Brain microvascular endothelial cell (primary cell): ENCODE measurements around the gene MORN5.
A peak's percentile ranks its signal among the peaks of the same experiment; 100 is the strongest.

ENCODE experiments used
- DNase-seq: peaks from one replicate; pipeline ENCODE4 v3.0.0-alpha.2; 2020
- H3K27ac ChIP-seq: fragments of 250-450 bp; sonication (Bioruptor Pico); 2 replicates; pipeline ENCODE4 v1.5.1; 2020; ENCODE audit warnings: mild to moderate bottlenecking, moderate library complexity
- H3K27me3 ChIP-seq: fragments of 250-450 bp; sonication (Bioruptor Pico); replicated peaks from 2 replicates; pipeline ENCODE4 v1.5.1; 2020; ENCODE audit warnings: mild to moderate bottlenecking
- H3K36me3 ChIP-seq: fragments of 250-450 bp; sonication (Bioruptor Pico); replicated peaks from 2 replicates; pipeline ENCODE4 v1.5.1; 2020; ENCODE audit warnings: mild to moderate bottlenecking
- H3K4me3 ChIP-seq: 2 replicates; pipeline ENCODE4 v1.5.1; 2011; ENCODE audit warnings: low read depth, mild to moderate bottlenecking, control low read depth, low read length, moderate library complexity
- CTCF ChIP-seq: IDR thresholded peaks from 2 replicates; pipeline ENCODE4 v1.5.1; 2011; ENCODE audit warnings: low read depth, mild to moderate bottlenecking, moderate library complexity, low read length, control low read depth, inconsistent platforms; ENCODE audit errors: missing control alignments
- in situ Hi-C: cut with HindIII; loops from 2 replicates; pipeline ENCODE4 v1.10.0; 2017; ENCODE audit warnings: low sequenced_read_pairs, low pct_ligation_motif_present

The MORN5 gene

GRCh38 chr9:122159026-122159924 lies at the start of gene MORN5, which contains the start of gene NDUFA8:
Gene MORN5, plus strand, starts transcription at chr9:122159908. Its CDS starts 65 bp downstream, at chr9:122159973.
Gene NDUFA8, minus strand, starts transcription at chr9:122159779. Its CDS starts 102 bp downstream, at chr9:122159677.
- in situ Hi-C loops, result no loop called here
- H3K36me3 ChIP-seq, result no peaks in the 10 kb centered on the region
- H3K27me3 ChIP-seq, result no peaks in the 10 kb centered on the region
- DNase-seq, result peak; percentile 97
- H3K4me3 ChIP-seq, result peak within 1 kb of the TSS; percentile 93
- peak; percentile 13 for TF ChIP-seq CTCF
- H3K27ac ChIP-seq, result peak within 1 kb of the TSS; percentile 62

DNA sequence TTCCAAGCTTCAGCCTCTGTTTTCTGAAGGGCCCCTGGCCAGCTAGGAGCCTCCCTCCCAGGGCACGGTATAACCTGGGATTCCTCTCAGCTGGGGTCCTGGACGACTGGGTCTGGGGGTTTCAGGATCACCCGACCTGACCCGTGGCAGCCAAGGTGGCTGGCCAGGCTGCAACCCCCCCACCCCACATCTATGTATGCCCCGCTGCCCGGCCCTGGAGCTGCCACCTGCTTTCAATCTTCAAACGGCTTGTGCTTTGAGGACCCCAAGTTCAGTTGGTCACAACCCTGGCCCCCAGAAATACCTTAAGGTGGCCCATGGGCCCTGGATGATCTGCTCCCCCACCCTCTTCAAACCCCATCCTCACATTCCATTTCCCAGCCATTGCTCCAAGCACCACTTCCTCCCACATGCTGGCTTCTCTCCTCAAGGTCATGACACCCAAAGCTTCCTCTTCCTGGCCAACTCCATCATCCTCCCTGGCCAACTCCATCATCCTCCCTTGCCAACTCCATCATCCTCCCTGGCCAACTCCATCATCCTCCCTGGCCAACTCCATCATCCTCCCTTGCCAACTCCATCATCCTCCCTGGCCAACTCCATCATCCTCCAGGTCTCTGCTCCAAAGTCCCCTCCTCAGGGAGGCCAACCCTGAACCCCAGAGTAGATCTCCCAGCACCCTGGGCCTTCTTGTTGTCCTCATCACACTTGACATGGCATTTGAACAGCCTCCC lies 49.4 kb upstream of the MORN5 start:
- H3K27ac ChIP-seq, result no peak overlapping the region
- H3K4me3 ChIP-seq, result no peak overlapping the region
- DNase-seq, result no peak
- no peaks in the 10 kb centered on the region for H3K27me3 ChIP-seq
- H3K36me3 ChIP-seq, result no peaks in the 10 kb centered on the region
- in situ Hi-C loops, result no loop called here
- TF ChIP-seq CTCF, result no peak

GRCh38 chr9:122111413-122112085 lies 48.2 kb upstream of the MORN5 start:
- Histone ChIP-seq H3K27ac (no peak overlapping the region), H3K27me3 (peaks cover 3% of the 10 kb centered on the region), H3K36me3 (no peaks in the 10 kb centered on the region), H3K4me3 (no peak overlapping the region)
- no peak for DNase-seq
- in situ Hi-C loops, result no loop called here
- TF ChIP-seq CTCF, result no peak

DNA sequence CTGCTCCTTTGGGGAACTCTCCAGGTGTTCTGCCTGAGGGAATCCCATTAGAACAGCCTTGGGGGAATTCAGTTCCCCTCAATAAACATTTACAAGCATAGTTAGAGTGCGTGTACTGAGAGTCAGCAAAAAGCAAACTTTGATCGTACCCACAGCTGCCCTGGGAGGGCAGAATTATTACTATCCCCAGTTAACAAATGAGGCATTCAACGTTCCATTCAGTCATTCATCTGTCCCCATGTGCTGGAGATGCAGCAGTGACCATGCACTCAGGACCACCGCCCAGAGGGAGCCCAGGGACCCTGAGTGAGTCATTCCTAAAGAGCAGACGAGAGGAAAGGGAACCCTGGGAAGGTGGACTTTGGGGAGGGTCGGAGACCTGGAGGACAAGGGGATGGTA lies 47.5 kb upstream of the MORN5 start:
- TF ChIP-seq CTCF, result no peak
- DNase-seq, result no peak
- Histone ChIP-seq H3K36me3 (no peaks in the 10 kb centered on the region), H3K27me3 (peaks cover 3% of the 10 kb centered on the region), H3K27ac (no peak overlapping the region), H3K4me3 (no peak overlapping the region)
- in situ Hi-C loops, result no loop called here

DNA sequence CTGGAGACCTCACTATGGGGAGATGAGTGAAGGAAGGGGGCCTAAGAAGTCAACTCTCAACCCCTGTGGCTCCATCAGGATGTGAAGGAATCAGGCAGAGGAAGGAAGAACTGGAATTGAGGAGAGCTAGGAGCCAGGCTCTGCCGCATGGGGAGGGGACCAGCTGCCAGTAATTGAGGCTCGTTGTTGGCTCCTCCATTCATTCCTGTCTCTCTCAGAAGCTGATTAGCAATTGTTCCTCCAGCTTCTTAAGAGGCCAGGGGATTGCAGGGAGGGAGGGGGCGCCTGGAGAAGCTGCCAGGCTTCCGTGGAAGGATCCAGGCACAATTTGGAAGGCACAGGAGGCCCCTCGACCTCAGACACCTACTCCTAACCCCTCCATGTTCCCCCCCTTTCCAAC lies 46.1 kb upstream of the MORN5 start:
- DNase-seq, result no peak
- Histone ChIP-seq H3K4me3 (no peak overlapping the region), H3K36me3 (no peaks in the 10 kb centered on the region), H3K27ac (no peak overlapping the region), H3K27me3 (peaks cover 3% of the 10 kb centered on the region)
- no peak for TF ChIP-seq CTCF
- in situ Hi-C loops, result no loop called here
